B cell (primary cell): ENCODE data around the gene BAIAP2L1. TPM values are rescaled to one million over a fixed set of nuclear protein-coding genes. Genes with fewer than 3 reads are reported as not detected.

ENCODE experiments used
- ATAC-seq: fragments of 200-7000 bp; cut with Tn5 transposase; one replicate; pipeline ENCODE4 v1.10.0; 2021; ENCODE audit warnings: low read depth, mild to moderate bottlenecking, moderate number of reproducible peaks, moderate library complexity
- CTCF ChIA-PET: fragments of 350-600 bp; sonication (Branson Sonifier 250); formaldehyde crosslinking; loops from one replicate; lab custom pipeline; 2021; ENCODE audit warnings: antibody characterized with exemption, inconsistent platforms; lab: Charles Lee
- POLR2A ChIA-PET: fragments of 350-600 bp; sonication (Branson Sonifier 250); formaldehyde crosslinking; loops from one replicate; lab custom pipeline; 2021; ENCODE audit warnings: antibody characterized with exemption; lab: Charles Lee
- DNase-seq: peaks from one replicate; pipeline ENCODE4 v3.0.0; 2013
- H2AFZ ChIP-seq: 2 replicates; pipeline ENCODE4 v1.6.1; 2012; ENCODE audit warnings: mild to moderate bottlenecking, low read depth, low read length; ENCODE audit not compliant: insufficient read depth, poor library complexity, severe bottlenecking
- H3K27ac ChIP-seq, 2 donors: 1 replicate in 1 of 2; 2 replicates in 1 of 2; pipeline ENCODE4 v1.5.1; 2012 to 2013; ENCODE audit warnings: low read length in 2 of 2, mild to moderate bottlenecking in 2 of 2, moderate library complexity in 1 of 2
- H3K27me3 ChIP-seq, 4 experiments: fragments of 200-600 bp in 1 of 4; sonication (generic) in 1 of 4; replicated peaks in 1 of 4; 1 replicate in 2 of 4; 2 replicates in 2 of 4; pipeline versions ENCODE4 v1.6.1 to v1.7.0; 2013 to 2016; ENCODE audit warnings: low read length in 3 of 4, mild to moderate bottlenecking in 2 of 4, mixed read lengths in 1 of 4, moderate library complexity in 1 of 4; ENCODE audit not compliant: insufficient read depth in 4 of 4, control insufficient read depth in 3 of 4; ENCODE audit errors: control extremely low read depth in 1 of 4
- H3K36me3 ChIP-seq, 2 experiments: replicated peaks in 1 of 2; 1 replicate in 1 of 2; 2 replicates in 1 of 2; pipeline versions ENCODE4 v1.6.1 to v1.7.1; 2013; ENCODE audit warnings: low read length in 1 of 2; ENCODE audit not compliant: insufficient read depth in 2 of 2, control insufficient read depth in 1 of 2; ENCODE audit errors: control extremely low read depth in 1 of 2, extremely low read depth in 1 of 2
- H3K4me1 ChIP-seq, 2 donors: fragments of 200-600 bp in 1 of 2; sonication (generic) in 1 of 2; 1 replicate in 1 of 2; 2 replicates in 1 of 2; pipeline versions ENCODE4 v1.5.1 to v1.6.1; 2013 to 2017; ENCODE audit warnings: low read length in 2 of 2; ENCODE audit not compliant: control insufficient read depth in 2 of 2, insufficient read depth in 2 of 2
- H3K4me2 ChIP-seq: replicated peaks from 2 replicates; pipeline ENCODE3; 2012; ENCODE audit warnings: mild to moderate bottlenecking, low read depth, low read length; ENCODE audit not compliant: poor library complexity, severe bottlenecking
- H3K4me3 ChIP-seq, 5 experiments: fragments of 200-600 bp in 1 of 5; sonication (generic) in 1 of 5; 1 replicate in 3 of 5; 2 replicates in 2 of 5; pipeline versions ENCODE4 v1.5.1 to v1.7.0; 2011 to 2016; ENCODE audit warnings: low read length in 4 of 5, mild to moderate bottlenecking in 4 of 5, low read depth in 2 of 5, control low read depth in 1 of 5, moderate library complexity in 1 of 5; ENCODE audit not compliant: insufficient read depth in 1 of 5; ENCODE audit errors: control extremely low read depth in 1 of 5, extremely low read depth in 1 of 5
- H3K79me2 ChIP-seq: fragments of 200-600 bp; sonication (generic); one replicate; pipeline ENCODE4 v1.6.0; 2016; ENCODE audit warnings: low read length; ENCODE audit not compliant: control insufficient read depth, insufficient read depth
- H3K9ac ChIP-seq: fragments of 200-600 bp; sonication (generic); 2 replicates; pipeline ENCODE4 v1.6.1; 2017; ENCODE audit warnings: mild to moderate bottlenecking, low read length, moderate library complexity
- H3K9me3 ChIP-seq, 3 donors: one replicate each; pipeline versions ENCODE4 v1.6.1 to v1.7.1; 2013; ENCODE audit warnings: low read length in 2 of 3; ENCODE audit not compliant: control insufficient read depth in 2 of 3, insufficient read depth in 1 of 3; ENCODE audit errors: control extremely low read depth in 1 of 3
- H4K20me1 ChIP-seq: 2 replicates; pipeline ENCODE4 v1.6.0; 2012; ENCODE audit warnings: mild to moderate bottlenecking, low read length; ENCODE audit not compliant: insufficient read depth, control insufficient read depth, poor library complexity, severe bottlenecking
- H3K27ac Mint-ChIP-seq: one replicate; pipeline ENCODE4 v1.8.0; 2021; ENCODE audit warnings: mixed read lengths
- H3K27me3 Mint-ChIP-seq: one replicate; pipeline ENCODE4 v1.8.0; 2021; ENCODE audit warnings: mixed read lengths
- H3K4me1 Mint-ChIP-seq: one replicate; pipeline ENCODE4 v1.8.0; 2021; ENCODE audit warnings: mixed read lengths
- H3K4me3 Mint-ChIP-seq: one replicate; pipeline ENCODE4 v1.8.0; 2021; ENCODE audit warnings: mixed read lengths
- H3K9me3 Mint-ChIP-seq: one replicate; pipeline ENCODE4 v1.8.0; 2022; ENCODE audit warnings: mixed read lengths; ENCODE audit not compliant: insufficient read depth
- EZH2 ChIP-seq: IDR thresholded peaks from 2 replicates; pipeline ENCODE4 v1.6.1; 2012; ENCODE audit warnings: borderline replicate concordance, low read depth, mild to moderate bottlenecking, moderate library complexity, low read length; ENCODE audit not compliant: insufficient read depth, poor library complexity, severe bottlenecking
- WGBS: methylation state at CpG from one replicate; pipeline ENCODE4 v1.1.5; 2013; ENCODE audit warnings: missing lambda C conversion rate; ENCODE audit not compliant: insufficient coverage; 5-methylcytosine and 5-hydroxymethylcytosine counted together
- intact Hi-C: fragments of 100-400 bp; cut with micrococcal nuclease; formaldehyde crosslinking; loops from one replicate; pipeline ENCODE4 v1.10.0; 2022
- polyA plus RNA-seq: library from polyadenylated mRNA; depleted of rRNA; stranded (reverse); fragments of >200 nt; gene quantifications from 2 replicates; pipeline ENCODE4 v1.2.3, GENCODE V29; 2012
- total RNA-seq, 2 donors: library from RNA; stranded (reverse); fragments of 120-200 nt in 1 of 2; gene quantifications; 1 replicate in 1 of 2; 2 replicates in 1 of 2; pipeline versions ENCODE4 v1.2.3 to v1.2.4, GENCODE V29; 2013 to 2022
- TF ChIP-seq, protein P1 (sequence below): fragments of 200-600 bp; IDR thresholded peaks from one replicate; pipeline ENCODE4 v1.8.0; 2022; ENCODE audit warnings: antibody characterized with exemption, mild to moderate bottlenecking

The BAIAP2L1 gene
- total and polyA plus RNA-seq, 2 donors (not counting 1 experiment from before 2014, with no cell fraction given), result 1.5 to 3.7 TPM

DNA sequence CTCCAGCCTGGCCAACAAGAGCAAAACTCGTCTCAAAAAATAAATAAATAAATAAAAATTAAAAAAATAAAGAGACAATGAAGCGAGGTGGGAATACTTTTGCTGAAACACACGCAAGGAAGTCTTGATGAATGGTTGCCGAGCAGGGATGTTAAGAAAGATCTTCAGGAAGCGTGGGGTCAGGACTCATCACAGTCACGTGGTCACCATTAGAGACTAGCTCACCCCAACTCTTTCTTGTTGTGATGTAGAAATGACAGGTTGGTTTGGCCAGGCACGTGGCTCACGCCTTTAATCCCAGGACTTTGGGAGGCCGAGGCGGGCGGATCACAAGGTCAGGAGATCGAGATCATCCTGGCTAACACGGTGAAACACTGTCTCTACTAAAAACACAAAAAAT lies 28.9 kb upstream of the BAIAP2L1 start:
- Mint-ChIP-seq H3K4me1 (peaks cover 6% of the 10 kb centered on the region), H3K4me3 (no peak overlapping the region), H3K27me3 (peaks cover 24% of the 10 kb centered on the region), H3K27ac (no peak overlapping the region), H3K9me3 (no peaks in the 10 kb centered on the region)
- no peak overlapping the region for H2AFZ ChIP-seq
- no peaks in the 10 kb centered on the region for H3K4me1 ChIP-seq
- 86% methylated on average over 5 of the region's 13 CpGs for WGBS
- no peak overlapping the region for H3K4me3 ChIP-seq
- no peaks in the 10 kb centered on the region for H3K79me2 ChIP-seq
- H4K20me1 ChIP-seq, result no peaks in the 10 kb centered on the region
- DNase-seq (no peak), ATAC-seq (no peak)
- intact Hi-C loops, result no loop called here
- no peak overlapping the region for H3K4me2 ChIP-seq
- H3K27ac ChIP-seq, result no peak overlapping the region
- peaks cover 0 to under 1% (median 0%) of the 10 kb centered on the region in 4 experiments for H3K27me3 ChIP-seq
- H3K9ac ChIP-seq, result no peak overlapping the region
- no peak for TF ChIP-seq EZH2
- TF ChIP-seq, protein P1, sequence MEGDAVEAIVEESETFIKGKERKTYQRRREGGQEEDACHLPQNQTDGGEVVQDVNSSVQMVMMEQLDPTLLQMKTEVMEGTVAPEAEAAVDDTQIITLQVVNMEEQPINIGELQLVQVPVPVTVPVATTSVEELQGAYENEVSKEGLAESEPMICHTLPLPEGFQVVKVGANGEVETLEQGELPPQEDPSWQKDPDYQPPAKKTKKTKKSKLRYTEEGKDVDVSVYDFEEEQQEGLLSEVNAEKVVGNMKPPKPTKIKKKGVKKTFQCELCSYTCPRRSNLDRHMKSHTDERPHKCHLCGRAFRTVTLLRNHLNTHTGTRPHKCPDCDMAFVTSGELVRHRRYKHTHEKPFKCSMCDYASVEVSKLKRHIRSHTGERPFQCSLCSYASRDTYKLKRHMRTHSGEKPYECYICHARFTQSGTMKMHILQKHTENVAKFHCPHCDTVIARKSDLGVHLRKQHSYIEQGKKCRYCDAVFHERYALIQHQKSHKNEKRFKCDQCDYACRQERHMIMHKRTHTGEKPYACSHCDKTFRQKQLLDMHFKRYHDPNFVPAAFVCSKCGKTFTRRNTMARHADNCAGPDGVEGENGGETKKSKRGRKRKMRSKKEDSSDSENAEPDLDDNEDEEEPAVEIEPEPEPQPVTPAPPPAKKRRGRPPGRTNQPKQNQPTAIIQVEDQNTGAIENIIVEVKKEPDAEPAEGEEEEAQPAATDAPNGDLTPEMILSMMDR, result no peak
- ChIA-PET CTCF (interaction anchor here (1.5 to 2.6 kb wide), 4 partner anchors 8 to 412 kb away, joined by 3 to 13 read pairs (median 5); no protein-coding TSS in a partner anchor), POLR2A (no interaction called here)
- H3K9me3 ChIP-seq, result no peaks in the 10 kb centered on the region
- H3K36me3 ChIP-seq, result no peaks in the 10 kb centered on the region

DNA sequence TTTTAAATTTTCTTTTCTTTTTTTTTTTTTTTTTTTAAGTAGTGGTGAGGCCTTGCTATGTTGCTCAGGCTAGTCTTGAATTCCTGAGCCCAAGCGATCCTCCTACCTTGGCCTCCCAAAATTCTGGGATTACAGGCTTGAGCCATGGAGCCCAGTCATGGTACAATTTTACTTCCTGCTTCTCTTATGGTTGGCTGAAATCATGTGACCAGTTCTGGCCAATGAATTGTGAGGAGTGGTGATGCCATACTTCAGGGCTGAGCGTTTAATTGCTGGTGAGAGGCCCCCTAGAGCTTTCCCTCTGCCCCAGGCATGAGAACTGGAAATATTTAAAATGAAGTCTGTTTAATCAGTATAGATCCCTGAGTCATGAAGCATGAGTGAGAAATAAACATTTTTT lies 22.2 kb upstream of the BAIAP2L1 start:
- intact Hi-C loops, result no loop called here
- peaks cover 4 to 5% of the 10 kb centered on the region in 2 donors for H3K4me1 ChIP-seq
- no peak overlapping the region for H3K9ac ChIP-seq
- peaks cover 0 to 6% (median 0%) of the 10 kb centered on the region in 3 donors for H3K9me3 ChIP-seq
- no peak overlapping the region for H2AFZ ChIP-seq
- Mint-ChIP-seq H3K4me1 (no peaks in the 10 kb centered on the region), H3K9me3 (no peaks in the 10 kb centered on the region), H3K27ac (no peak overlapping the region), H3K4me3 (no peak overlapping the region), H3K27me3 (peaks cover 26% of the 10 kb centered on the region)
- H3K27me3 ChIP-seq, result peaks cover 0 to 21% (median 1%) of the 10 kb centered on the region in 4 experiments
- no peaks in the 10 kb centered on the region for H3K79me2 ChIP-seq
- POLR2A ChIA-PET, result no interaction called here
- no peaks in the 10 kb centered on the region for H4K20me1 ChIP-seq
- 100% methylated on average over 1 of the region's 2 CpGs for WGBS
- TF ChIP-seq EZH2, result no peak
- TF ChIP-seq, protein P1, result no peak
- CTCF ChIA-PET, result interaction anchor here (0.6 to 3.2 kb wide), 2 partner anchors 39 to 418 kb away, joined by 4 to 17 read pairs; no protein-coding TSS in a partner anchor
- no peak overlapping the region for H3K4me3 ChIP-seq
- DNase-seq (no peak), ATAC-seq (no peak)
- H3K4me2 ChIP-seq, result no peak overlapping the region
- no peak overlapping the region for H3K27ac ChIP-seq
- no peaks in the 10 kb centered on the region for H3K36me3 ChIP-seq
